Neural cell (in vitro differentiated cells): Measurements from ENCODE around the gene PRR5. TPM values are rescaled to one million over a fixed set of nuclear protein-coding genes. Genes with fewer than 3 reads are reported as not detected.
"Not testable (repeated sequence)": the region's sequence is repeated elsewhere in the genome, so short reads cannot be mapped to it uniquely, and the experiment has no call there.

Experiments used
- H2AFZ ChIP-seq: fragments of 200-600, 300-800 bp; sonication (generic), shearing (Covaris generic); 2 replicates; pipeline ENCODE4 v1.6.0; 2014; ENCODE audit warnings: low read depth, mild to moderate bottlenecking, antibody characterized with exemption, low read length, moderate library complexity
- H3F3A ChIP-seq: fragments of 200-600 bp; shearing (Covaris generic); 2 replicates; pipeline ENCODE4 v1.6.1; 2016; ENCODE audit warnings: mild to moderate bottlenecking, moderate library complexity, mixed read lengths, antibody characterized with exemption, low read length; ENCODE audit not compliant: insufficient read depth, poor library complexity, severe bottlenecking
- H3K27ac ChIP-seq: fragments of 200-600, 300-800 bp; sonication (generic), shearing (Covaris generic); 2 replicates; pipeline ENCODE4 v1.5.1; 2014; ENCODE audit warnings: mild to moderate bottlenecking, low read length, moderate library complexity
- H3K27me3 ChIP-seq: fragments of 300-800, 200-600 bp; sonication (generic), shearing (Covaris generic); 2 replicates; pipeline ENCODE4 v1.6.0; 2014; ENCODE audit warnings: mild to moderate bottlenecking, low read depth, low read length, moderate library complexity; ENCODE audit not compliant: insufficient read depth
- H3K36me3 ChIP-seq: fragments of 300-800, 200-600 bp; sonication (generic), shearing (Covaris generic); 2 replicates; pipeline ENCODE4 v1.5.1; 2014; ENCODE audit warnings: mild to moderate bottlenecking, antibody characterized with exemption, low read length, moderate library complexity; ENCODE audit not compliant: insufficient read depth
- H3K4me2 ChIP-seq: fragments of 300-800, 200-600 bp; sonication (generic), shearing (Covaris generic); 2 replicates; pipeline ENCODE4 v1.6.0; 2014; ENCODE audit warnings: mild to moderate bottlenecking, low read length
- H3K4me3 ChIP-seq: fragments of 300-800, 200-600 bp; sonication (generic), shearing (Covaris generic); 2 replicates; pipeline ENCODE4 v1.5.1; 2014; ENCODE audit warnings: mild to moderate bottlenecking, low read length, moderate library complexity
- H3K79me2 ChIP-seq: fragments of 200-600 bp; shearing (Covaris generic); replicated peaks from 2 replicates; pipeline ENCODE4 v1.6.0; 2014; ENCODE audit warnings: mild to moderate bottlenecking, low read length, moderate library complexity; ENCODE audit not compliant: insufficient read depth
- H3K9ac ChIP-seq: fragments of 300-800, 200-600 bp; sonication (generic), shearing (Covaris generic); 2 replicates; pipeline ENCODE4 v1.6.1; 2016; ENCODE audit warnings: mild to moderate bottlenecking, low read length, mixed read lengths
- H3K9me2 ChIP-seq: fragments of 200-600 bp; shearing (Covaris generic); 2 replicates; pipeline ENCODE4 v1.6.1; 2016; ENCODE audit warnings: mild to moderate bottlenecking, low read length, mixed read lengths; ENCODE audit not compliant: insufficient read depth
- H3K9me3 ChIP-seq: fragments of 200-600, 300-800 bp; sonication (generic), shearing (Covaris generic); 2 replicates; pipeline ENCODE4 v1.6.1; 2016; ENCODE audit warnings: mild to moderate bottlenecking, mixed run types, low read length, moderate library complexity, mixed read lengths
- H4K20me1 ChIP-seq: fragments of 200-600 bp; shearing (Covaris generic); 2 replicates; pipeline ENCODE4 v1.6.1; 2016; ENCODE audit warnings: mild to moderate bottlenecking, mixed run types; ENCODE audit not compliant: insufficient read depth
- EP300 ChIP-seq: fragments of 450-650 bp; conservative IDR thresholded peaks from 2 replicates; pipeline ENCODE4 v1.6.1; 2014; ENCODE audit warnings: antibody characterized with exemption, mild to moderate bottlenecking, moderate library complexity; ENCODE audit not compliant: poor library complexity, severe bottlenecking
- EZH2 ChIP-seq: fragments of 200-600, 300-800 bp; shearing (Covaris generic), sonication (generic); IDR thresholded peaks from 2 replicates; pipeline ENCODE4 v1.6.1; 2014; ENCODE audit warnings: antibody characterized with exemption, low read length, borderline replicate concordance, mild to moderate bottlenecking; ENCODE audit not compliant: insufficient read depth, poor library complexity, severe bottlenecking
- MXI1 ChIP-seq: fragments of 450-650 bp; conservative IDR thresholded peaks from 2 replicates; pipeline ENCODE4 v1.6.1; 2014; ENCODE audit warnings: antibody characterized with exemption, mild to moderate bottlenecking; ENCODE audit not compliant: poor library complexity, severe bottlenecking
- POLR2AphosphoS5 ChIP-seq: IDR thresholded peaks from 2 replicates; pipeline ENCODE4 v1.6.1; 2012
- RAD21 ChIP-seq: fragments of 450-650 bp; conservative IDR thresholded peaks from 2 replicates; pipeline ENCODE4 v1.6.1; 2014; ENCODE audit warnings: antibody characterized with exemption, mild to moderate bottlenecking, moderate library complexity
- SMC3 ChIP-seq: fragments of 450-650 bp; conservative IDR thresholded peaks from 2 replicates; pipeline ENCODE4 v1.6.1; 2014; ENCODE audit warnings: antibody characterized with exemption, mild to moderate bottlenecking, moderate library complexity; ENCODE audit not compliant: poor library complexity
- TAF1 ChIP-seq: IDR thresholded peaks from 2 replicates; pipeline ENCODE4 v1.6.1; 2012; ENCODE audit warnings: low read depth
- polyA plus RNA-seq: library from polyadenylated mRNA; depleted of rRNA; stranded (reverse); fragments of >200 nt; gene quantifications from 2 replicates; pipeline ENCODE4 v1.2.3, GENCODE V29; 2014
- TF ChIP-seq, protein P1 (sequence below): fragments of 450-650 bp; IDR thresholded peaks from 2 replicates; pipeline ENCODE4 v1.5.1; 2014; ENCODE audit warnings: antibody characterized with exemption, mild to moderate bottlenecking, moderate library complexity; ENCODE audit not compliant: poor library complexity, severe bottlenecking
- TF ChIP-seq, protein P2 (sequence below): IDR thresholded peaks from 2 replicates; pipeline ENCODE4 v1.6.1; 2012; ENCODE audit warnings: borderline replicate concordance

Gene PRR5
- polyA plus RNA-seq, 1 donor from 2014 or later, result 16.2 TPM

DNA sequence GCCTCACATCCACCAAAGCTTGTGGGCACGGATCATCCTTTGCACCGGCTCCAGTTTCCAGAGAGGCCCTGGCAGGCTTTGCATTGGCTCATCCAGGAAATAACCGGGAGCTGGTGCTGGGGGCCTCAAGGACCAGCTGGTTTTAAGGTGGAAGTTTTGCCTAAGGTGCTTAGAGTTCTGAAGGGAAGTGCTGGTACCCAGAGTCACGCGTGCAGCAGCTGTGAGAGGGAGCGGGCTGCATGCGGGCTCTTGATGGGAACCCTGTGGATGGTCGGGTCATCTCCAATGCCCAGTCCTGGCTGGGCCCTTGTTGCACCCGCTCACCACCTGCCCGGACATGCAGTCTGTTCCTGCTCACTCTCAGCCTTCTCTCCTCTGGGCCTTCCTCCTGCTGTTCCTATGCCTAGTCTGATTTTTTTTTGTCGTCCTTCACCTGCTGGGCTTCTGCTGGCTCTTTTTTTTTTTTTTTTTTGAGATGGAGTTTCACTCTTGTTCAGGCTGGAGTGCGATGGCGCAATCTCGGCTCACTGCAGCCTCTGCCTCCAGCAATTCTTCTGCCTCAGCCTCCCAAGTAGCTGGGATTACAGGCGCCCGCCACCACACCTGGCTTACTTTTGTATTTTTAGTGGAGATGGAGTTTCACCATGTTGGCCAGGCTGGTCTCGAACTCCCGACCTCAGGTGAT, 24.0 kb upstream of the PRR5 start:
- TF ChIP-seq MXI1 (no peak), SMC3 (no peak), RAD21 (no peak), EZH2 (no peak), EP300 (no peak), TAF1 (no peak), POLR2AphosphoS5 (no peak)
- TF ChIP-seq, protein P1, sequence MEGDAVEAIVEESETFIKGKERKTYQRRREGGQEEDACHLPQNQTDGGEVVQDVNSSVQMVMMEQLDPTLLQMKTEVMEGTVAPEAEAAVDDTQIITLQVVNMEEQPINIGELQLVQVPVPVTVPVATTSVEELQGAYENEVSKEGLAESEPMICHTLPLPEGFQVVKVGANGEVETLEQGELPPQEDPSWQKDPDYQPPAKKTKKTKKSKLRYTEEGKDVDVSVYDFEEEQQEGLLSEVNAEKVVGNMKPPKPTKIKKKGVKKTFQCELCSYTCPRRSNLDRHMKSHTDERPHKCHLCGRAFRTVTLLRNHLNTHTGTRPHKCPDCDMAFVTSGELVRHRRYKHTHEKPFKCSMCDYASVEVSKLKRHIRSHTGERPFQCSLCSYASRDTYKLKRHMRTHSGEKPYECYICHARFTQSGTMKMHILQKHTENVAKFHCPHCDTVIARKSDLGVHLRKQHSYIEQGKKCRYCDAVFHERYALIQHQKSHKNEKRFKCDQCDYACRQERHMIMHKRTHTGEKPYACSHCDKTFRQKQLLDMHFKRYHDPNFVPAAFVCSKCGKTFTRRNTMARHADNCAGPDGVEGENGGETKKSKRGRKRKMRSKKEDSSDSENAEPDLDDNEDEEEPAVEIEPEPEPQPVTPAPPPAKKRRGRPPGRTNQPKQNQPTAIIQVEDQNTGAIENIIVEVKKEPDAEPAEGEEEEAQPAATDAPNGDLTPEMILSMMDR, result no peak
- TF ChIP-seq, protein P2, sequence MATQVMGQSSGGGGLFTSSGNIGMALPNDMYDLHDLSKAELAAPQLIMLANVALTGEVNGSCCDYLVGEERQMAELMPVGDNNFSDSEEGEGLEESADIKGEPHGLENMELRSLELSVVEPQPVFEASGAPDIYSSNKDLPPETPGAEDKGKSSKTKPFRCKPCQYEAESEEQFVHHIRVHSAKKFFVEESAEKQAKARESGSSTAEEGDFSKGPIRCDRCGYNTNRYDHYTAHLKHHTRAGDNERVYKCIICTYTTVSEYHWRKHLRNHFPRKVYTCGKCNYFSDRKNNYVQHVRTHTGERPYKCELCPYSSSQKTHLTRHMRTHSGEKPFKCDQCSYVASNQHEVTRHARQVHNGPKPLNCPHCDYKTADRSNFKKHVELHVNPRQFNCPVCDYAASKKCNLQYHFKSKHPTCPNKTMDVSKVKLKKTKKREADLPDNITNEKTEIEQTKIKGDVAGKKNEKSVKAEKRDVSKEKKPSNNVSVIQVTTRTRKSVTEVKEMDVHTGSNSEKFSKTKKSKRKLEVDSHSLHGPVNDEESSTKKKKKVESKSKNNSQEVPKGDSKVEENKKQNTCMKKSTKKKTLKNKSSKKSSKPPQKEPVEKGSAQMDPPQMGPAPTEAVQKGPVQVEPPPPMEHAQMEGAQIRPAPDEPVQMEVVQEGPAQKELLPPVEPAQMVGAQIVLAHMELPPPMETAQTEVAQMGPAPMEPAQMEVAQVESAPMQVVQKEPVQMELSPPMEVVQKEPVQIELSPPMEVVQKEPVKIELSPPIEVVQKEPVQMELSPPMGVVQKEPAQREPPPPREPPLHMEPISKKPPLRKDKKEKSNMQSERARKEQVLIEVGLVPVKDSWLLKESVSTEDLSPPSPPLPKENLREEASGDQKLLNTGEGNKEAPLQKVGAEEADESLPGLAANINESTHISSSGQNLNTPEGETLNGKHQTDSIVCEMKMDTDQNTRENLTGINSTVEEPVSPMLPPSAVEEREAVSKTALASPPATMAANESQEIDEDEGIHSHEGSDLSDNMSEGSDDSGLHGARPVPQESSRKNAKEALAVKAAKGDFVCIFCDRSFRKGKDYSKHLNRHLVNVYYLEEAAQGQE, result no peak
- Histone ChIP-seq H3K9me3 (no peaks in the 10 kb centered on the region), H3K9me2 (no peaks in the 10 kb centered on the region), H3K4me3 (no peak overlapping the region), H2AFZ (no peak overlapping the region), H3K36me3 (no peaks in the 10 kb centered on the region), H3F3A (no peaks in the 10 kb centered on the region), H3K27ac (no peak overlapping the region), H4K20me1 (no peaks in the 10 kb centered on the region), H3K27me3 (no peaks in the 10 kb centered on the region), H3K4me2 (no peak overlapping the region), H3K9ac (no peak overlapping the region), H3K79me2 (no peaks in the 10 kb centered on the region)

DNA sequence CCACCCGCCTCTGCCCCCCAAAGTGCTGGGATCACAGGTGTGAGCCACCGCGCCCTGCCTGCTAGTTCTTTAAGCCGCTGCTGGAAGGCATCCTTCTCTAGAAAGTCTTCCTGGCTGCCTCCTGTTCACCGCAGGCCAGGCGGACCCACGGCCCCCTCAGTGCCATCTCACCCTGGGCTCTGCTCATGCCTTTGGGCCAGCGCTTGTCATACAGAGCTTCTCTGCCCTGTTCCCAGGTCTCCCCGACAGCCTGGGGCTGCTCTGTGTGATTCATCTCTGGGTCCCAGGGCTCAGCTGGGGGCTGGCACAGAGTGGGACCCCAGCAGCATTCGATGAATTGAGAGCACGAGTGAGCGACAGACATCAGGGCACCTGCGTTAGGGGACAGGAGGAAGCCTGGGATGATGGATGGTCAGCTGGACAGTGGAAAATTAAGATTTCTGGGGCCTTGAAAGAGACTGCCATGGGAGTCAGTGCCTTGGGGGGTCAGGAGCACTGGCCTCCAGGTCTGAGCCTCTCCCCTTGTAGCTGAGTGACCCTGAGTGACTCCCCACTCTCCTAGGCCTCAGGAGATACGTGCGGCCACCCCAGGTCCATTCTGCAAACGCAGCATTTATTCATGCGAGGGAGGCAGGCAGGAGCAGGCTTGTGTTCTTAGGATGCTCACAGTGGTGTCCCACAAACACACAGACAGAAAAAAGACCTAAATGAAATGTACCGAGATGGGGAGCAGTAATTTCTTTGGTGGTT, 23.3 kb upstream of the PRR5 start:
- Histone ChIP-seq H3K27ac (no peak overlapping the region), H3K4me3 (no peak overlapping the region), H3K4me2 (no peak overlapping the region), H4K20me1 (no peaks in the 10 kb centered on the region), H3K36me3 (no peaks in the 10 kb centered on the region), H3K9me3 (no peaks in the 10 kb centered on the region), H3K9me2 (no peaks in the 10 kb centered on the region), H3K9ac (no peak overlapping the region), H3K27me3 (no peaks in the 10 kb centered on the region), H2AFZ (no peak overlapping the region), H3K79me2 (no peaks in the 10 kb centered on the region), H3F3A (no peaks in the 10 kb centered on the region)
- TF ChIP-seq SMC3 (no peak), MXI1 (no peak), EZH2 (no peak), POLR2AphosphoS5 (no peak), TAF1 (no peak)
- TF ChIP-seq, protein P1, result no peak

DNA sequence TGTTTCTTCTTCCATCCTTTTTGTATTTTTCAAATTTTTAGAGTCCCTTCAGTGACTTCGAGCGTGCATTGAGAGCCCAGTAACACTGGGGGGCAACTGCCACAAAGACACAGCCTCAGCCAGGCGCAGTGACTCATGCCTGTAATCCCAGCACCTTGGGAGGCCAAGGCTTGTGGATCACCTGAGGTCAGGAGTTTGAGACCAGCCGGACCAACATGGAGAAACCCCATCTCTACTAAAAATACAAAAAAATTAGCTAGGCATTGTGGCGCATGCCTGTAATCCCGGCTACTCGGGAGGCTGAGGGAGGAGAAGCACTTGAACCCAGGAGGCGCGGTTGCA, 22.7 kb upstream of the PRR5 start:
- not testable (repeated sequence) for H3K27ac ChIP-seq, H3K27me3 ChIP-seq, H3K36me3 ChIP-seq, H3K4me3 ChIP-seq, H4K20me1 ChIP-seq, H2AFZ ChIP-seq, H3K79me2 ChIP-seq, H3K9me2 ChIP-seq, H3K9me3 ChIP-seq, H3F3A ChIP-seq, H3K9ac ChIP-seq, H3K4me2 ChIP-seq
